HEK293 (cell line): ENCODE data around the gene TEKT5.
A peak's percentile ranks its signal among the peaks of the same experiment; 100 is the strongest.

Experiments used
- GFI1B ChIP-seq: fragments of 450-650 bp; formaldehyde crosslinking; IDR thresholded peaks from 2 replicates; pipeline ENCODE4 v1.5.1; 2016; ENCODE audit warnings: missing biosample characterization, missing genetic modification characterization
- SETDB1 ChIP-seq: IDR thresholded peaks from one replicate; pipeline ENCODE4 v1.6.1; 2017; ENCODE audit warnings: mild to moderate bottlenecking, low read length, moderate library complexity, mixed read lengths; ENCODE audit not compliant: insufficient read length
- SP7 ChIP-seq: fragments of 450-650 bp; formaldehyde crosslinking; IDR thresholded peaks from 2 replicates; pipeline ENCODE4 v1.5.1; 2016; ENCODE audit warnings: missing biosample characterization, missing genetic modification characterization
- YY1 ChIP-seq: fragments of 450-650 bp; formaldehyde crosslinking; IDR thresholded peaks from 2 replicates; pipeline ENCODE4 v1.5.1; 2018; ENCODE audit warnings: missing biosample characterization, missing genetic modification characterization
- ZBTB11 ChIP-seq: fragments of 450-650 bp; formaldehyde crosslinking; conservative IDR thresholded peaks from 2 replicates; pipeline ENCODE4 v1.5.1; 2016; ENCODE audit warnings: low read depth, missing biosample characterization, missing genetic modification characterization
- ZBTB44 ChIP-seq: fragments of 450-650 bp; IDR thresholded peaks from 2 replicates; pipeline ENCODE4 v1.5.1; 2018; ENCODE audit warnings: missing biosample characterization, mild to moderate bottlenecking, missing genetic modification characterization
- ZBTB49 ChIP-seq: fragments of 450-650 bp; formaldehyde crosslinking; IDR thresholded peaks from 2 replicates; pipeline ENCODE4 v1.5.1; 2016; ENCODE audit warnings: missing biosample characterization, missing genetic modification characterization, low read depth
- ZNF24 ChIP-seq: fragments of 450-650 bp; formaldehyde crosslinking; IDR thresholded peaks from 2 replicates; pipeline ENCODE4 v1.5.1; 2016; ENCODE audit warnings: missing biosample characterization, missing genetic modification characterization
- ZNF311 ChIP-seq: fragments of 450-650 bp; formaldehyde crosslinking; IDR thresholded peaks from 2 replicates; pipeline ENCODE4 v1.5.1; 2017; ENCODE audit warnings: missing biosample characterization, missing genetic modification characterization, borderline replicate concordance
- ZNF354C ChIP-seq: fragments of 450-650 bp; formaldehyde crosslinking; IDR thresholded peaks from 2 replicates; pipeline ENCODE4 v1.5.1; 2016; ENCODE audit warnings: missing biosample characterization, missing genetic modification characterization, low read depth, borderline replicate concordance
- ZNF362 ChIP-seq: fragments of 450-650 bp; formaldehyde crosslinking; IDR thresholded peaks from 2 replicates; pipeline ENCODE4 v1.5.1; 2016; ENCODE audit warnings: missing biosample characterization, missing genetic modification characterization
- ZNF37A ChIP-seq: fragments of 450-650 bp; IDR thresholded peaks from 2 replicates; pipeline ENCODE4 v1.5.1; 2018; ENCODE audit warnings: missing biosample characterization, missing genetic modification characterization
- ZNF398 ChIP-seq: fragments of 450-650 bp; formaldehyde crosslinking; IDR thresholded peaks from 2 replicates; pipeline ENCODE4 v1.5.1; 2017; ENCODE audit warnings: missing biosample characterization, missing genetic modification characterization
- ZNF404 ChIP-seq: fragments of 450-650 bp; formaldehyde crosslinking; IDR thresholded peaks from 2 replicates; pipeline ENCODE4 v1.5.1; 2017; ENCODE audit warnings: missing biosample characterization, missing genetic modification characterization
- ZNF473 ChIP-seq: fragments of 450-650 bp; formaldehyde crosslinking; IDR thresholded peaks from 2 replicates; pipeline ENCODE4 v1.5.1; 2017; ENCODE audit warnings: missing biosample characterization, missing genetic modification characterization
- ZNF488 ChIP-seq: fragments of 450-650 bp; formaldehyde crosslinking; IDR thresholded peaks from 2 replicates; pipeline ENCODE4 v1.5.1; 2016; ENCODE audit warnings: missing biosample characterization, missing genetic modification characterization
- ZNF544 ChIP-seq: fragments of 450-650 bp; formaldehyde crosslinking; IDR thresholded peaks from 2 replicates; pipeline ENCODE4 v1.5.0; 2017; ENCODE audit warnings: missing biosample characterization, missing genetic modification characterization
- ZNF580 ChIP-seq: fragments of 450-650 bp; formaldehyde crosslinking; IDR thresholded peaks from 2 replicates; pipeline ENCODE4 v1.5.1; 2016; ENCODE audit warnings: missing biosample characterization, missing genetic modification characterization
- ZNF621 ChIP-seq: fragments of 450-650 bp; formaldehyde crosslinking; IDR thresholded peaks from 2 replicates; pipeline ENCODE4 v1.5.1; 2017; ENCODE audit warnings: missing biosample characterization, missing genetic modification characterization
- ZNF639 ChIP-seq: fragments of 450-650 bp; formaldehyde crosslinking; IDR thresholded peaks from 2 replicates; pipeline ENCODE4 v1.5.1; 2016; ENCODE audit warnings: missing biosample characterization, missing genetic modification characterization
- ZNF704 ChIP-seq: fragments of 450-650 bp; formaldehyde crosslinking; IDR thresholded peaks from 2 replicates; pipeline ENCODE4 v1.5.1; 2016; ENCODE audit warnings: missing biosample characterization, missing genetic modification characterization
- ZNF830 ChIP-seq: fragments of 450-650 bp; IDR thresholded peaks from 2 replicates; pipeline ENCODE4 v1.5.0; 2018; ENCODE audit warnings: missing biosample characterization, missing genetic modification characterization, low read depth, mild to moderate bottlenecking, moderate library complexity

Gene TEKT5

GRCh38 chr16:10579965-10580882 lies 114.5 kb downstream of the TEKT5 start, which contains the start of gene EMP2 (continued):
- TF ChIP-seq ZNF37A (tag by site-specific recombination) (no peak), SP7 (tag by site-specific recombination) (peak; percentile 46; the same call in 1 of the 2 replicates), SETDB1 (no peak), ZNF362 (no peak), ZBTB11 (no peak), ZNF830 (tag by site-specific recombination) (no peak), ZNF488 (tag by site-specific recombination) (0 out of 2 replicates have a peak, but pooled peaks have one; percentile 28), ZBTB49 (tag by site-specific recombination) (no peak), YY1 (tag by site-specific recombination) (0 out of 2 replicates have a peak, but pooled peaks have one; percentile 17), ZNF621 (no peak), ZNF311 (tag by site-specific recombination) (no peak), GFI1B (no peak), ZNF544 (tag by site-specific recombination) (no peak), ZBTB44 (no peak), ZNF398 (0 out of 2 replicates have a peak, but pooled peaks have one; percentile 48), ZNF354C (no peak), ZNF473 (tag by site-specific recombination) (no peak), ZNF24 (tag by site-specific recombination) (no peak), ZNF639 (tag by site-specific recombination) (peak; percentile 39; the same call in 1 of the 2 replicates), ZNF580 (no peak), ZNF704 (tag by site-specific recombination) (no peak), ZNF404 (tag by site-specific recombination) (no peak)
